GM19035 (cell line): ENCODE measurements around the gene TCOF1.
"Not testable (repeated sequence)": the region's sequence is repeated elsewhere in the genome, so short reads cannot be mapped to it uniquely, and the experiment has no call there.

Source experiments
- ATAC-seq: cut with Tn5 transposase; IDR thresholded peaks from one replicate; pipeline ENCODE4 v1.9.1; 2021; ENCODE audit not compliant: unreplicated experiment

Gene TCOF1

DNA sequence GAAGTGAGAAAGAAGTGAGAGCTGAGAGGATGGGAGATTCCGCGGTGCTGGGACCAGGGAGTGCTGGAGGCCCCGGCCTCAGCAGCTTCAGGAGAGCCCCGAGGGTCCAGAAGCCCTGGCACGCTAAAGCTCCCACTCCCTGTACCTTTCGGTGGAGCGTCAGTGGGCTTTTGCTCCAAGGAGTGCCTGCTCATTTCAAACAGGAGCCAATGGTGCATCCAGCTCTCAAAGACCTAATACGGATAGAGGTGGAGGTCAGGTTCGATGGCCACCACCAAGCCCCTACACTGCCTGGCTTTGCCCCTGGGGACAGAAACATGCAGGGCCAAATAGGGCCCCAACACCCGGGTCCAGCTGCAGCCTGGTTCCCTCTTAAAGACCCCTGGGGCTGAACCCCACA is 47.0 kb downstream of the TCOF1 start:
- ATAC-seq = no peak

DNA sequence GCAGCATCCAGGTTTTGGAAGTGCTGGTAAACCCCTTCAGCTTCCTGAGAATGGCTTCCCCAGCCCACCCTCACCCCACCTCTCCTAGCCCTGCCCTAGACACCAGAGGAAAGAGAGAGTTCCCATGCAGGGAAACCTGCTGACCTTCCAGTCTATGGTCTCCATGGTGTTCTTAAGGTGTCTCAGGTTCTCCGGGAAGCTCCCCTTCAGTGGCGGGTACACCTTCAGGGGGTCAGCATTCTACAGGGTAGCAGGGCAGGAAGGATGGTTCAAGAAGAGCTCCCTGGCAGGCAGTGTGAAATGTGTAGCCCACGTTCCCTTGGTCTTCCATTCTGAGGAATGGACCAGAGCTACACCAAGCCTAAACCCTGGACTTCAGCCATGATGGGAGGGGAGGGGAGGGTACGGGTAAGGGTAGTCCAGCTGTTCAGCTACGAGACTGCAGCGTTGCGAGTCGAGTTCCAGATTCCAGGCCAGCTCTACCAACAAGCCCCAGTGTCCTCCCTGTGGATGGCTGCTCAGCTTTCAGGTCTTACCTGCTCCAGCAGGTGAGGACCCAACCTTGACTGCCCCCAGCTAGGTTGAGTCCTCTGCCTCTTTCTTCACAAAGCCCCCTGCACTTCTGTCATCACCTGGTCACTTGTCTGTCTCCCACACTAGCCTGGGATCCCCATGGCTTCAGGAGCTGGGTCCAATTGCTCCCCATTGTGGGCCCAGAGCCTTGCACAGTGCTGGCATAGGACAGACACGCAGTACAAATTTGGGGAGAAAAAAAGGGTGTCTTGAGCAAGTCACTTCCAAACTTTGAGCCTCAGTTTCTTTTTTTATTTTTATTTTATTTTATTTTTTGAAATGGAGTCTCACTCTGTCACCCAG is 47.7 kb downstream of the TCOF1 start:
- no peak for ATAC-seq

DNA sequence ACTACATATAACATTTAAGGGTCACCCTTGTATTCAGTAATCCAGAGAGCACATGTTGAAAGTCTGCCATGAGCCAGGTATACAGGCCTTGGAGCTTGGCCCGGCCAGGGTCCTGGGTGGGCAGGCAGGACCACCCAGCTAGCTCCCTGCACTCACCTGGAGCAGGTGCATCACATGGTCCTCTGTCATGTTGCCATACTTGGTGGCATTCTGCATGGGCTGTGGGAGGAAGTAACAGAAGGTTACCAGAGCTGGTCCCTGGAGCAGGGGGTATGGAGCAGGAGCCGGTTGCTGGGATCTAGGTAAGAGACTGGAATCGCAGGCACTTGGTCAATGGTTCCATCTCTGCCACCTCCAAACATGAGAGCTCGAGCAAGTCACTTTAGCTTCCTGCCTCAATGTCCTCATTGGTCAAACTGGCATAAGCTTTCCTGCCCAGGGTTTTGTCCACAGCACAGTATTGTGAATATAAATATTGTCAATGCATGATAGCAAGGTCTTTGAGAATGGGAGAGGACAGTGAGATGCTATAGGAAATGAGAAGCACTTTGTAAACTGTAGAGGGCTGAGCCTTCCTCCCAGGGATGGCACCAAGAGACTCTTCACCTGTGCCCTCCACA is 48.7 kb downstream of the TCOF1 start:
- ATAC-seq = no peak

DNA sequence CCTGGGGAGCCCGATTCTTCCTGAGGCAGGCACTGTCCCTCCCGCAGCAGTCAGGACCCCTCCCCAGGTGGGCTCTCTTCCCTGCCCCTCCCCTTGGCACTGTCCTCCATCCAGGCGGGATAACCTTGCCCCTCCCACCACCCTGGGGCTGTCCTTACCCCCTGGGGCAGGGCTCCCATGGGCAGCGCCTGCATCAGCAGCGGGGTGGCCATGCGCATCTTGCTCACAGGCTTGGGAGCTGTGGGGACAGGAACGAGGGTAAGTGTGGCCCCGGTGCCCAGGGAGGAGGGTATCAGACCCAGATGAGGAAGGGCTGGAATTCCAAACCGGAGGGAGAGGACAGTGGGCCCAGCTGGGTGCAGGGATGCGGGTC is 49.2 kb downstream of the TCOF1 start:
- ATAC-seq = no peak

DNA sequence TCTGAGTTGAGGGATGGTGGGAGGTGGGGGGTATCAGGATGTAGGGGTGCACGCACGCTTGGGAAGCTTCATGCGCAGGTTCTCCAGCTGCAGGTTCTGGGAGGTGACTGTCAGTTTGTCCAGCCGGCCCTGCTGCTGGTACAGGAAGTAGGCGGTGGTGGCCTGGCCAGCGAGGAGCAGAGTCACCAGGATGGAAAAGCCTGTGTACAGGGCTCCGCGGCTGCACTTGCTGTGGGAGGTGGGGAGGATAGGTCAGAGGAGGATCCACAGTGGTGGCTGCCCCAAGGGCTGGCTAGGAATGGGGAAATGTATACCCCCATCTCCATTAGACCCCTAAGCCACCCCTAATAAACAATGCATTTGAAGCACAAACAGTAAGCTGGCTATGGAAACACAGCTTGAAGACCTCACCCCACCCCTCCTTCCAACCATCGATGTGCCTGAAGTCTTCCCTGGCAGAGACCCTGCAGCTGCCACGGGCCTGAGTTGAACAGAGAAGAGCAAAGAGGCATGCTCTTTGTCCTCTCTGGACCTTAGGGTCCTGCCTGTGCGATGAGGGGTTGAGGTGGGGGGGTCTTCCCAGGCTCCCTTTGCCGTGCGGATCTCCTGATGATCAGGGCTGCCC is 49.7 kb downstream of the TCOF1 start:
- no peak for ATAC-seq

DNA sequence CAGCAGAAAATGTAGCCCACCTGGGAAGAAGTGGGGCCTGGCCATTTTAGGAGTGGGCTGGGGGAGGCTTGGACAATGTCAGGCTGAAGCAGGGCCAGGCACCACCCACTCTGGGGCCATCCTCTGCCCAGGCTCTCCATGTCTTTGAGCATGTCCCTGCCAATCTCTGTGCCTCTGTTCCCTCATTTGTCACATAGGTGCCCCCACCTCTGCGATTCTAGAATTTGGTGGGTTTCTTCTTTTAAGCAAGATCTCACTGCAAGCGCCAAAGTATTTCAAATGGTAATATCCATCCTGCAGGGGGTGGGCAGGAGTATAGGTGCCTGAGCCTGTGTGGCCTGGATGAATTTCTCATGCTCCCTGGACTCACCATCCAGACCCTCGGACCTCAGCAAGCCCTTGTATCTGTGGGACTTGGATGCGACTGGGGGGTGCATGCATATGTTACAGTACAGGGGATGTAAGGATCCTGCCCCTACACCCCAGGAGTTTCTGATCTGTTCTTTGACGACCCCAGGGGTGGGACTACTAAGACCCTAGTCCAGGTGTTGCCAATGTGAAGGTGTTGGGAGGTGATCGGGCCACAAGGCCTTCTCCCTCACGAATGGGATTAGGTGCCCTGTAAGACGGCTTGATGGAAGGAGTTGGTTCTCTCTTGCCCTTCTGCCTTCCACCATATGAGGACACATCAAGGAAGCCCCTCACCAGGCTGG is 50.9 kb downstream of the TCOF1 start:
- no peak for ATAC-seq

DNA sequence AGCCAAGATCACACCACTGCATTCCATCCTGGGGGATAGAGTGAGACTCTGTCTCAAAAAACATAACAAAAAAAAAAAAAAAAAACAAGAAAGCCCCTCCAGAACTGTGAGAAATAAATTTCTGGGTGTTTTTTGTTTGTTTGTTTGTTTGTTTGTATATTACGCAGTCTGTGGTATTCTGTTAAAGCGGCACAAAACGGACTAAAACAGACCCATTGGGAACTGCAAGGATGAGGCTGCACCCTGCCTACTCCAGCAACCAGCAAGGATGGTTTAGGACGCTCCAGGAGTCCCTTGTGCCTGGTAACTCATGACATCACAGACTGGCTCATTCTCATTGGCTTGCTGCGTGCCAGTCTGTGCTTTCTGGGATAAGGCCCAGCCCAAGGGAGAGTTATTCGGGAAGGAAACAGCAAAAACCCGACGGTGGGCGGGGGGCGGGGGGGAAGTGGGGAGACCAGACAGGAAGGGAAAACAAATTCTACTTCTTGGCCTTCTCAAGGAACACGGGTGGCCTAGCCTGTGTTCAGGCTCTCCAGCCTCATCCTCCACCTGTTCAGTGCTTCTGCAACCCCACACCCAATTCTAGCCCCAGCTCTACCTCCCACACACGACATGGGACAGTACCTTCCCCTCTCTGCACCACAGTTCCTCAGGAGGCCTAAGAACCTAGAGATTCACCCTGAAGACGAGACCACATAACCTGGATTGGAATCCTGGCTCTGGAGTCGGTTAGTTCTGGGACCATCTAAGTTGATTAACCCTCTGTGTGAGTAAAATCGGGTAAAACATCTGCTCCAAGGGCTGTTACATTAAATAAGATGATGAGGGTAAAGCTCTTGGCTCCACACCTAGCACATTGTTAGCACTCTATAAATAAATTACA is 52.4 kb downstream of the TCOF1 start:
- ATAC-seq = peak; percentile 24

DNA sequence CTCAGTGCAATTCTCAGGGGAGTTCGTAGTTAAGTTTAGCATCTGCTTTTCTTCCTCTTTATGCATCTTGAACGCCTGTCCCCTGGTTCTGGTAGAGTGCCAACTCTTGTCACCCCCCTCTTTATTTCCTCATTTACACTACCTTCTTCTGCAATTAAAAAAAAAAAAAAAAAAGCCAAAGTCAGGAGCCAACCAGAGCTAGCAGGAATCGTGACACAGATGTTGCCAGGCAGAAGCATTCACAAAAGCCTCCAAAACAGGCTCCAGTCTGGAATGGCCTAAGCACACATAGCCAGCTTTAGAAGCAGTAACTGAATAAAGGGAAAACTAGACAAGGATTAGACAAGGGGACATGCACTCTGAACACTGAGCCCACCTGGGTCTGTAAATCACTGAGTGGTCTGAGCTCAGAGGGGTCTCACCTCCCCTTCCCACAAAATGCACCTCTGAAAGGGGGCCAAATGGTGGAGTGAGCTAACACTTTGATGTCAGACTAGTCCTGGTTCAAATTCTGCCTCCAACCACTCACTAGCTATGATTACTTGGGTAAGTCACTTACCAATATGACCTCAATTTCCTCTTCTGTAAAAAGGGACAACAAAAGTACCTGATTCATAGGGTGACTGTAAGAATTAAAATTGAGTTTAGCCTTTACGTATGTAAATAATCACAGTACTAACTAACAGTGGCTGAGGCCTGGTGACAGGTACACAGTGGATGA is 53.2 kb downstream of the TCOF1 start:
- peak; percentile 14 for ATAC-seq

DNA sequence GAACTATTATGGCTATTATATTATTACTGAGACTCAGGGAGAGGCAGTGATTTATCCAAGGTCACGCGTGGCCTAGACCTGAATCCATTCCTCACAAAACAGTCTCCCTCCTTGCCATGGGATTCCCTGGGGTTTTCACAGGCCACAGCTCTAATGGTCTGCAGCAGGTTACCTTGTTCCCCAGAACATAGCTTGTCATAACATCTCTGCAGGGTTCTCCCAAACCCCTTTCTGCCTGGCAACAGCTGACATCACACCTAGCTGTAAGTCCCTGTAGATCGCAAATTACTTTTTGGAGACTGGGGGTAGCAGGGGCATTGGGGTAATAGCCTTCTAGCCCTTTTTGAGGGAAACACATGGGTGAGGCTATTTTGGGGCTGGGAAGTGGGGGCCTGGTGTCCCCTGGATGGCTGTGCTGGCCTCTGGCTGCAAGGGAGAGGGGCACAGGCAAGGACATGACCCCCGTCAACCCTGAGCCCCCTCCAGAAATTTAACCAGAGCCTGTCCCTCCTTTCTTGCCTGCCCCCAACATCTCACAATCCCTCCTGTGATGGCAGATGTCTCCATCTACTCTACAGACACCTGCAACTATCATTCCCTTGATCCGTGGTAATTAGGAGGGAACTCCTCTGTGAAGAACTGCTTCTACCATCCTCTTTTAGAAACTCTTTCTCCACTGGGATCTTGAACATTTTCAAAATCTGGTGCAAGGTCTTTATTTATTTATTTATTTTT is 53.9 kb downstream of the TCOF1 start:
- ATAC-seq = peak; percentile 26

DNA sequence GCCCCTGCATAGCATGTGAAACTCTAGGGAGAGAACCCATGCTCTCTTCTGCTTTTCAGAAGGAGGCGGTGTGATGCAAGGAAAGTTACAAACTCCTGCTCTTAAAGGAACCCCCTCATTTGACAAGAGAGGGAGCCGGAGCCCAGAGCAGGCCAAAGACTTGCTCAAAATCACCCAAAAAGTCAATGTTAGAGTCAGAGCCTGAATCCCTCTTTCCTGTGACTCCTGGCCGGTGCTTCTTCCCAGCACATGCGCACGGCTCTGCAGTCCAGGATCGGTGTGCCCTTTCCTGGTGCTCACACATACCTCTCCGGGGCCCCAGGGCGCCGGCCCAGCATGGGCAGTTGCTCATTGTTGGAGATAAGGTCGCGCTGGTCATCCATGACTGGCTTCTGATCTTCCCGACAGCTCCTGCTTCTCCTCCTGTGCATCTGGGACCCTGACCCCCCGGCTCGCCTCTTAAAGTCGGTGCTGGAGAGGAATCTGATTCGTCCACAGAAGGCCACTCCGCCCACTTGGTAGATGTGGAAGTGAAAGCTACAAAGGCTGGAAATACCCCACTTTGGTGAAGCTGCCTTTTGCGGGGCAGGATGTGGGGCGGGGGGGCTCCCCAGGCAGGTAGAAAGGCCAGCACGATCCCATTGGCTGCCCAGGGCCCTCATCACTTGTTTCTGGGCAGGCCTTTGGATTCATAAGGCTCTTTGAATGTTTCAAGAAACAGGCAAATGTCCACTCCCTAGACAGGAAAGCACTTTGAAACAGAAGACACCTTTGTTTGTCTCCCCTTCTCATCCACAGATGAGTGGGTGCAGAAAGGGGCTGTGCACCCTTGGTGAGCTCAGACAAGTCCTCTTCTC is 55.0 kb downstream of the TCOF1 start, which contains the start of gene CD74:
Gene CD74 (minus strand): TSS at position 592 of the 857 bp plus-strand sequence. CDS start 161 bp downstream, at position 431.
- peak; percentile 75 for ATAC-seq

DNA sequence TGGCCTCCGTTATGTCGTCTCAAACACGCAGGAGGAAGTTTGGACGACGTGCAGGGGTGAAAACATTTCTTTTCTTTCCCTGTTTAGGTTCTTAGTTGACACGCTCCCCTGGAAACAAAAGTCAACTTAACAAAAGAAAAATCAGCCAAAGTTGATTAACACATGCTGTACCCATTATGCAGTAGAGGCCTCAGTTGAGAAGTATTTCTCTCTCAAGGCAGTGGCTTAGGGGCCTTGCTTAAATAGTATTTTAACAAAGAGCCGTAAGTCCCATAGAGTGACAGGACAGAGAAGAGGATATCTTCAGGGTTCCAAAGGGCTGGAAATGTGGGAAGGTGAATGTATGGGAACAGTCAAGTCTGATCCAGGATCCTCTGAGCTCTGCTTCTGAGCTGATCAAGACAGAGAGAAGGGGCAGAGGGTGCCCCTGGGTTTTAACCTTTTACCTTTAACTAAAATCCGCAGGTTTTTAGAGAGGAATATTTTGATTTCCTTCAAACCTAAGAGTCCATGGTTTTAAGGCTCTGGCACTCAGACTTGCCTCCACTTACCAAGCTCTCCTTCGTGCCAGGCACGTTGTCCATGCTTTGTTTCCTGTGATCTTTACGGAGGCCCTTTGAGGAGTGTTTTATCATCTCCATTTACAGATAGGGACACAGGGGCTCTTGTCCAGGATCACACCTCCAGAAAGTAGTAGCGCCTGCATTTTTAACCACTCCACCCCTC is 55.8 kb downstream of the TCOF1 start:
- no peak for ATAC-seq

DNA sequence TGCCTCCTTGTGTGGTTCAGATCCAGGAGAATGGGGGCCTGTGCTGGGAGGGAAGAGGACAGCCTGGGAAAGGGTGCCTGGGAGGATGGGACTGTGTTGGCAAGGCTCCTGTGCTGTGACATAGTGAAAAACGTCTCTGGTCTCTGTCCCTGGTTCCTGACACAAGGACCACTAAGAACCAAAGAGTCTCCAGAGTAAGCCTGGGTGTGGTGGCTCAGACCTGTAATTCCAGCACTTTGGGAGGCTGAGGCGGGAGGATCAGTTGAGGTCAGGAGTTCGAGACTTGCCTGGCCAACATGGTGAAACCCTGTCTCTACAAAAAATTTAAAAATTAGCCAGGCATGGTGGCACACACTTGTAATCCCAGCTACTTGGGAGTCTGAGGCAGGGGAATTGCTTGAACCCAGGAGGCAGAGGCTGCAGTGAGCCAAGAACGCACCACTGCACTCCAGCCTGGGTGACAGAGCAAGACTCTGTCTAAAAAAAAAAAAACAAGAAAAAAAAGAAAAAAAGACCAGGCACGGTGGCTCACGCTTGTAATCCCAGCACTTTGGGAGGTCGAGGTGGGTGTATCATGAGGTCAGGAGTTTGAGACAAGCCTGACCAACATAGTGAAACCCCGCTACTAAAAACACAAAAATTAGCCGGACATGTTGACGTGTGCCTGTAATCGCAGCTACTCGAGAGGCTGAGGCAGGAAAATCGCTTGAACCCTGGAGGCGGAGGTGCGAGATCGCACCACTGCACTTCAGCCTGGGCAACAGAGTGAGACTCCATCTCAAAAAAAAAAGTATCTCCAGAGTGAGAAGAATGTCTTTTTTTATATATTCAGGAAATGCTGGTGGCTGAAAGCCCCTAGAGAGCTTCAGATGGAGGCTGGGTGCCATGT is 56.6 kb downstream of the TCOF1 start:
- not testable (repeated sequence) for ATAC-seq

DNA sequence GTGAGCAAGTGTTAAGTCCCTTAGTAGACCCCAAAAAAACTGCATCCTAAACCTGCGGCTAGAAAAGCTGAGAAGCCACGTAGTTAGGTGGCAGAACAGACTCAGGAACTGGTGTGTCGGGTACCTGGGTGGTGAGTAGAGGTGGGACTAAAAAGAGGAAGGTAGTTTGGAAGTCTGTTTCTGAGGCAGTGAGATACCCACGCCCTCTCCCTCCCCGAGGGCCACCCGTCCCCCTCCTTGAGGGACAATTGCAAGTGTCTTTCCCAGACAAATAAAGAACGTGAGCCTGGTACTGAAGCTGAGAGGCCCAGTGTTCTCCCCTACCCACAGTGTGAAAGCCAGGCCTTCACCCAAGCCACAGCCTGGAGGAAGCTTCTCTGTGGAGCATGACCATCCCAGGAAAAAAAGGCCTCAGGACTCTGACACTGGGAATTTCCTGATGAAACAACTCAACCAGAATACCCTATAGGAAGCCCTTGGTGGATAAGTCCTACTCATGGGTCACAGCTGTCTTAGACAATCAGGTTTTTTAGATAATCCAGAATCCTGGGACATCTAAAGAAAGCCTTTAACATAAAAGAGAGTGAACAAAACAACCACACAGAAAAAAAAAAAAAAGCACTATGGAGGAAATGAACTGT is 62.3 kb downstream of the TCOF1 start:
- ATAC-seq = no peak

DNA sequence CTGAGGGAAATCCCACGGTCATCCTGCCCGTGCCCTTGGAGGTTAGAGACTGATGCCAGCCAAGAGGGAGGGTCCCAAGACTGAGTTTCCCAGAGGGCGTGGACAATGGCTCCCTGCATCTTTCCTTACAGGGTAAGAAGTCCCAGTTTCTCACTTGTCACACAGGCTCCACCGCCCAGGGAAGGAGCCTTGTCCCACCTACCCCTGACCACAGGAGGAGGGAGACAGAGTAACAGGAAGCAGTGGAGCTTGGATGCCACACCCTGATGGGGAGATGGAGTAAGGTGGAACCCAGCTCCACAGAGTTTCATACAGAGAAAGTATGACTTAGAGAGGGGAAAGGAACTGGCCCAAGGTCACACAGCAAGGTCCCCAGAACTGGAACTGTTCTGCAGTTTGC is 64.6 kb downstream of the TCOF1 start:
- no peak for ATAC-seq

DNA sequence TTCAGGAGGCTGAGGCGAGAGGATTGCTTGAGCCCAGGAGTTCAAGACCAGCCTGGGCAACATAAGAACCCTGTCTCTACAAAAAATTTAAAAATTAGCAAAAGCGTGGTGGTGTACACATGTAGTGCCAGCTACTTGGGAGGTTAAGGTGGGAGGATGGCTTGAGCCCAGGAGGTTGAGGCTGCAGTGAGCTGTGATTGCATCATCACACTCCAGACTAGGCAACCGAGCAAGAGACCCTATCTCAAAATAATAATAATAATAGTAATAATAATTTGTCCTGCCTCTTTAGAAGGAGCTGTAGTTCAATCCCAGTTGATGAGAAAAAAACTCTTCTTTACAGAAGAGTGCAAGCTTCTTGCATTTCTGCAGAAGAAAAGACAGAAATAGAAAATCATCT is 65.3 kb downstream of the TCOF1 start:
- no peak for ATAC-seq

DNA sequence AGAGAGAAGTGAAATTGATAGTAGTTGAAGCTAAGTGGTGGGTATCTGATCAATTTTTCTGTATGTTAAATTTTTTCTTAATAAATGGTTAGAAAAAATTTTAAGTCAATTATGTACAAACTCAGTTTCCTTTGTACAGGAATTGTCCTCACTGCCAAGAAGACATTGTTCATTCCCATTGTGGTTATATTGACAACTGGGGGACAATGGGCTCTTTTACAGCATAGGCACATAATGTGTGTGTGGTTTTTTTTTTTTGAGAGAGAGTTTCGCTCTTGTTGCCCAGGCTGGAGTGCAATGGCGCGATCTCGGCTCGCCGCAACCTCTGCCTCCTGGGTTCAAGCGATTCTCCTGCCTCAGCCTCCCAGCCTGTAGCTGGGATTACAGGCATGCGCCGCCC is 68.7 kb downstream of the TCOF1 start:
- not testable (repeated sequence) for ATAC-seq
